Germinal center (tissue), 1 donor: ENCODE data around the gene LRP11.
"Not testable (repeated sequence)": the region's sequence is repeated elsewhere in the genome, so short reads cannot be mapped to it uniquely, and the experiment has no call there.

Source experiments
- DNase-seq: peaks from one replicate; pipeline ENCODE4 v3.0.0; 2012; ENCODE audit warnings: mixed read lengths, low spot score

The LRP11 gene, protein sequence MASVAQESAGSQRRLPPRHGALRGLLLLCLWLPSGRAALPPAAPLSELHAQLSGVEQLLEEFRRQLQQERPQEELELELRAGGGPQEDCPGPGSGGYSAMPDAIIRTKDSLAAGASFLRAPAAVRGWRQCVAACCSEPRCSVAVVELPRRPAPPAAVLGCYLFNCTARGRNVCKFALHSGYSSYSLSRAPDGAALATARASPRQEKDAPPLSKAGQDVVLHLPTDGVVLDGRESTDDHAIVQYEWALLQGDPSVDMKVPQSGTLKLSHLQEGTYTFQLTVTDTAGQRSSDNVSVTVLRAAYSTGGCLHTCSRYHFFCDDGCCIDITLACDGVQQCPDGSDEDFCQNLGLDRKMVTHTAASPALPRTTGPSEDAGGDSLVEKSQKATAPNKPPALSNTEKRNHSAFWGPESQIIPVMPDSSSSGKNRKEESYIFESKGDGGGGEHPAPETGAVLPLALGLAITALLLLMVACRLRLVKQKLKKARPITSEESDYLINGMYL

DNA sequence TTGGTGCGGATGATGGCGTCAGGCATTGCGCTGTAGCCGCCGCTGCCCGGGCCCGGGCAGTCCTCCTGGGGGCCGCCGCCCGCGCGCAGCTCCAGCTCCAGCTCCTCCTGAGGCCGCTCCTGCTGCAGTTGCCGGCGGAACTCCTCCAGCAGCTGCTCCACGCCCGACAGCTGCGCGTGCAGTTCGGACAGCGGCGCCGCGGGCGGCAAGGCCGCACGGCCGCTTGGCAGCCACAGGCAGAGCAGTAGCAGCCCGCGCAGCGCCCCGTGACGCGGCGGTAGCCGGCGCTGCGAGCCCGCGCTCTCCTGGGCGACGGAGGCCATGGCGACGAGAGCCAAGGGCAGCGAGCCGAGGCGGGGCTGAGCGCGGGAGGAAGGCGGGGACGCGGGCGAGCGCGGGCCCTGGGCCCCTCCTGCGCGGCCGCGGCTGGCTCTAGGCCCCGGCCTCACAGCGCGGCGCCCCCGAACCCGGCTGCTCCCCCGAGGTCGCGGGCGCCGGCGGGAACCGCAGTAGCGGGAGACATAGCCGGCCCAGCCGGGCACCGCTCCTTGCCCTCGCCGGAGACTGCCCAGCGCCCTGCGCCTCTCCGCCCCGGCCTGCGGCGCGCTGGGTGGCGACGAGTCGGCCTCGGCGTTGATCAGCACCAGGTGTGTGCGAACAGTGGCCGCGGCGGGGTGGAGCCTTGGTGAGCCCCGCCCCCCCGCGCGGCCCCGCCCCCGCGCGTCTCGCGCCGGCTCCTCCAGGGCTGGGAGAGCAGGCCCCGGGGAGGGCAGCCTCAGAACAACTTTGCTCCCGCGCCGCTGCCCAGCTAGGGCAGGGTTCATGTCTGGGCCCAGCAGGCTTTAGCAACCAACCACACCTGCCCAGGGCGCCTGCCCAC, at the start of gene LRP11:
LRP11 (minus strand) TSS at position 662 of the 880 bp plus-strand sequence; CDS start at position 323, 339 bp downstream.
- peak; percentile 95 for DNase-seq

DNA sequence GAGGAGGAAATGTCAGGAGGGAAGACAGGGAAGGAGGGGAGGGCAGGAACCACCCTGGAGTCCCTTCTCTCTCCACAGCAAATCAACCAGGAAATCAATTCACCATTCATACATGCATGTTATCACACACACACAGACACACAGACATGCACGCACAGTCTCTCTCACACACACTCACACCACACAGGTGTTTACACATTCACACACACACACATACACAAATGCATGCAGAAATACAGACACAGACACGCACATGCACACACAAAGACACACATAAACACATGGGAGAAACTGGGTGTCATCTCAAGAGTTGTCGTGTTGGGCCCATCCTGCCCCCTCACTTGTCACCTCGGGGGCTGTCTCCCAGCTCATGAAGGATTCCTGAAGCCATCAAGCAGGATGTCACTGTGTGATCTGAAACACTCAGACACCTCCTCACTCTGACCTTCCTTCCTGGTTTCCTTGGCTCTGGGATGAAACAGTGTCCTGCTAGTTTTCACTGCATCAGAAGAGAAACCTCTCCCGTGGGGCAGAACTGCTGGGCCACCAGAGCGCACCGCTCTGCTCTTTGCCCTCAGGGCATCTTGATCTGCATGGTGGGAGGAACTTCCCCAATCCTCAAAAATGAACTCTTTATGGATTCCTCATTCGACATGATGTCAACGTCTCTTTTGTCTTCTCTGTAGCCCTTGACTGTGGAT, 49.5 kb upstream of the LRP11 start:
- DNase-seq: no peak

DNA sequence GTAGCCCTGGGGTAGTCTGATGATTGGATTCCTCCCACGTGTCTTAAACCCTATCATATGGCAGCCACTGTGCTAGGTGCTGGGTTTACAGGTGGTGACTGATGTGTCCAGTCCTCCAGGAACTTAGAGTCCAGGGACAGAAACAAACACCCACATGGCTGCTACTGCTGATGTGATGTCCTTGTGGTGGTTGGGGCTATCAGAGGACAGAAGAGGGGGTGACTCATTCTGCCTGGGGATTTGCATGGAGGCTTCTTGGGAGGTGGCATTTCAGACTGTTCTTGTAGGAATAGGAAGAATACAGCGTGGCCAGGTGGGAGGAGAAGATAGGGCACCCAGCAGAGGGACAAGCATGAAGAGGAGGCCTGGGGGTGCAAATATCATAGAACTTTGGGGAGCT, 48.9 kb upstream of the LRP11 start:
- no peak for DNase-seq

DNA sequence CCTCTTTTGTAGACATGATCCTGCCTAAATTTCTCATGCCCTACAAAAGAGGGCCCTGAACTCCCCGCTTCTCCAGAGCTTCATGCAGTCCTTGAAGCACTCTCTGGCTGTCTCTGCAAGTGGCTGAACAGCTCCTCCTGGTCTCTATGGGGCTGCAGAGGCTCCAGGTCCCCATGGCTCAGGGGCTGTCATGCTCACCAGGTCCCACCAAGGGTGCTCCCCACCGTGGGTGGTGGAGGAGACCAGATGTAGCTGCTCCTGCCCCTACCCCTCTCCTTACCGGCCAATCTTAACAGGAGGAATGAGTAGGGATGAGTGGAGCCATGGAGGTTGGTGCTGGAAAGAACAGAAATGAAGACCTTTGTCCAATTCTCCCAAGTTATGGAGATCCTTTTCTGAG, 48.5 kb upstream of the LRP11 start:
- not testable (repeated sequence) for DNase-seq

DNA sequence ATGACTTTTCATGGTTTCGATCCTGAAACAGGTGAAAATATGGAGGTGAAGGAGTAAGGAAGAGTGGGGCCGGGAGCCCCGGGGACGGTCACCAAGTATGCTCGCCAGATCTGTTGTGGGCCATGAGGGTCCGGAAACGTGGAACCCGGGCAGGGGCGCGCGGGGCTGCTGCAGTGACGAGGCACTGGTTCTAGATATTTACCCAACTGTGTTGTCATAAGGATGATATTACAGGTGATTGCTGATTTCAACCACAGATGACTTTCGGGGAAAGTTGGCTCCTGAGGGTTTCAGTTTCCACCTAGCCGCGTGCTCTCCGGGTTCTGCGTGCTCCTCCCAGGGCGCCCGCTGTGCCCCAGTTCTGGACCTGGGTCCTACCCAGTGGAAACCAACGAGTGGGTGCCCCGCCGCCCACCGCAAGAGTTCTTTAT, 46.6 kb upstream of the LRP11 start:
- no peak for DNase-seq

DNA sequence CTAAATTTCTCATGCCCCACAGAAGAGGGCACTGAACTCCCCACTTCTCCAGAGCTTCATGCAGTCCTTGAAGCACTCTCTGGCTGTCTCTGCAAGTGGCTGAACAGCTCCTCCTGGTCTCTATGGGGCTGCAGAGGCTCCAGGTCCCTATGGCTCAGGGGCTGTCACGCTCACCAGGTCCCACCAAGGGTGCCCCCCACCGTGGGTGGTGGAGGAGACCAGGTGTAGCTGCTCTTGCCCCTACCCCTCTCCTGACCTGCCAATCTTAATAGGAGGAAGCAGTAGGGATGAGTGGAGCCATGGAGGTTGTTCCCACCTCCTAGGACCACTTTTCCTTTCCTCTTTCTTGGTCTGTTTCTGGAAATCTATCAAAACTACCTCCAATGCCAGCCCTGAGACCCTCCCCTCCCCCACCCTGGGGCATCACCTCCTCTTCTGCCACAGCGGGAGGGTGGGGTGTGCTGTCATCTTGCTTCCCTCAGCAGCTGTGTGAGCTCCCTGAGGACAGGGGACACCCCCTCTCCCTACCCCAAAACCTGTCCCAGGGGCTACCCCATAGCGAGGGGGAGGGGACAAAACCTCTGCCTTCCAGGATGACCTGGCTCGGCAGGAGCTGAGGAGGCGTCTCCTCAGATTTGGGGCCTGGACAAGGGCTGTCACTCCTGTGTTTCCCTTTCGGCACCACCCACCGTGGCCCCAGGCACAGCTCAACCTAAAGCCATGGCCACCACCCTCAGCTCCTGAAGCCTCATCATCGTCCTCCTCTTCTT, 45.7 kb upstream of the LRP11 start:
- DNase-seq: no peak

DNA sequence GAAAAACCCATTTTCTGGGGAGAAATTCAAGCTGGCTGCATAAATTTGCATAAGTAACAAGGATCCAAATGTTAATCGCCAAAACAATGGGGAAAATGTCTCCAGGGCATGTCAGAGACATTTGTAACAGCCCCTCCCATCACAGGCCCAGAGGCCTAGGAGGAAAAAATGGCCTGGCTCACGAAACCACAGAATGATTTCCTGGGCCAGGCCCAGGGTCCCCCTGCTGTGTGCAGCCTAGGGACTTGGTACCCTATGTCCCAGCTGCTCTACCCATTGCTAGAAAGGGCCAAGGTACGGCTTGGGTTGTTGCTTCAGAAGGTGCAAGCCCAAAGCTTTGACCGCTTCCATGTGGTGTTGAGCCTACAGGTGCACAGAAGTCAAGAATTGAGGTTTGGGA, 44.3 kb upstream of the LRP11 start:
- not testable (repeated sequence) for DNase-seq

DNA sequence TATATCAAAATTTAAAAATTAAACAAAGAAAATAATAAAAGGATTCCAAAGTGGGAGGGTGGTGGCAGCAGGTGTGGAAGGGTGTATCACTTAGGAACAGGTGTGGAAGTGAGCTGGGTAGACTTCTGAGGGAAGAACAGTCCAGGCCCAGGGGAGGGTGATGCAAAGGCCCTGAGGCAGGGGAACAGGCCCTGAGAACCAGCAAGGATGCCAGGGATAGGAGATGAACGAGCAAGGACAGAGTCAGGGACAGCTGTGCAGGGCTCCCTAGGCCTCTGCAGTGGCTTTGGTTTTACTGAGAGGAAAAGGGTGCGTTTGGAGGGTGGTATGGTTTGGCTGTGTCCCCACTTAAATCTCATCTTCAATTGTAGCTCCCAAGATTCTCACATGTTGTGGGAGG, 43.2 kb upstream of the LRP11 start:
- DNase-seq: no peak

DNA sequence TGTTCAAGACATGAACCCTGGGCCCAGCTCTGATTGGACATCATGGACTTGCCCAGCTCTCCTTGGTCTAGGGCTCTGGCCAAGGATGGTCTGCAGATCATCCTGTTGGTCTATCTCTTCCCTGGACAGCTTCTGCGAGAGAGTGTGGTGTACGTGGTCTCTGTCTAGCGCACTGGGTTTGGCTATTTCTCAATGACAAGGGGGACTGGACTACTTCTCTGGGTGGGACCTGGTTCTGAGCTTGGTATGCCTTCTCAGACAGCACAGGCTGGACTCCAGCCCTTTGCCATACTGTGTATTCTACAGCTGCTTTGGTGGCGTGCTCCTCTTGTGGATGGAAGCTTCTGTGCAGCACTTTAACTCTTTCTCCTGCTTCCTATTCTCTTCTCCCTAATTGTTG, 42.2 kb upstream of the LRP11 start:
- no peak for DNase-seq

DNA sequence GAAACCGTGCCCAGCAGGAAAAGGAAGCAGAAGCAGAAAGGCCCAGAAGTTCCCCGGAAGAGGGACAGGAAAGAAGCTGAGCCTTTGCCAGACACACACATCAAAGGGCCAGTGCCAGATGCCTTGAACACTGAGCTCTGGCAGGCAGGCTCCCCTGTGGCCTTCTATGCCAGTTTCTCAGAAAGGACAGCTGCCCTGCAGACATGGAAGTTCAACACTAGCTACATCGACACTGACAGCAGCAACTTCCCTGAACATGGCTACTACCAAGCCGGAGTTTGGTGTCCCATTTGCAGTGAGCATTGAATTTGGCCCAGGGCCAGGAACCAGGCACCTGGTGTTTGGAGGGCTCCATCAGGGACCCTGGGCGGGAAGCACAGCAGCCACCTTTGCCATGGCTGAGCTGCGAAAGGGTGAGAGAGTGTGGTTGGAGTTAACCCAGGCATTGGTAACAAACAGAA, 41.8 kb upstream of the LRP11 start:
- DNase-seq: no peak

DNA sequence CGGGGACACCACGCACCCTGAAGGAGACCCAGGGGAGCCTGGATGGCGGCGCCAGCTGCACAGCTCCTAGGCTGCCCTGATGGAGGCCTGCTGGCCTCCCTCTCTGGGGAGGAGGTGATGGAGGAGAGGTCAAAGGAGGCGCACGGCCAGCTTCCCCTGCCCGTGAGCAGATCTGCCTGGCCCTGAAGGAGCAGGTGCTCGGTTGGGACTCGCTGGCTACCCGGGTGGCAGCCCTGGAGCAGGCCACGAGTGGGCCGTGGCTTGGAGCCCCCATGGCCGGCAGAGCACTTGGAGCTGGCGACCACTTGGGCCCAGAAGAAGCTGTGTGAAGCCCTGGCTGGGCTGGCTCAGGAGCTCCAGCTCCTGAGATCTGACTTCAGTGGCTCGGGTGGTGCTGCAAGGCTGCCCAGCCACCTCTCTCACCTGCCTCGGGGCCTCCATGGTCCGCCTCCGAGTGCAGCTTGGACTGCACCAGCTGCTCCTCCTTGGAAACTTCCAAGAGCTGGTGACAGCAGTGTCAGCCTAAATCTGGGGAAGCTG, 41.3 kb upstream of the LRP11 start:
- DNase-seq: no peak

DNA sequence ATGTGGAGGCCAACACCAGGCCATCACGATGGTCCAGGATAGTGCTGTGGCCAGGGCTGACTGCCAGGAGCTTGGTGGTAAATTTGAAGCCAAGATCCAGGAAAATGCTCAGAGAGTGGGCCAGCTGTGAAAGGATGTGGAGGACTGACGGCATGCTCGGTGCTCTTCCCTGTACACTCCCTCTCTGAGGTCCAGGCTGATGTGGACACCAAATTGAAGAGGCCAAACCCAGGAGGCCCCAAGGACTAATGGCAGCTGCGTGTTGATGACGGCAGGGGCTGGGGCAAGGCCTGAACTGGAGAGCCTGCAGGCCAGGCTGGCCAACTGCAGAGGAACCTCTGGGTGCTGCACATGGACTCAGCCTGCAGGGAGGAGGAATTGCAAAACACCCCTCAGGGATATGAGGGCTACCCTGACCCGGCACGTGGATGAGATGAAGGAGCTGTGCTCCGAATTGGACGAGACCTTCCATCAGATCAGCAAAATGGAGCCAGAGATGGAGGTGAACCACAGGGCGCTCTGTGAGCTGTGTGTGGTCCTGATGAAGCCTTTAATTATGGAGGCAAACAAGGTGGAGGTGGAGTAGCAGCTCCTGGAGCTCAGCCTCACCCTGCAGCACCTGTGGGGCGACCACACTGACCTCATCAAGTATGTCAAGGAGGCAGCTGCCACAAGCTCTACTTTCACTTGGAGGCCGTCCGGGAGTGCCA, 40.7 kb upstream of the LRP11 start:
- no peak for DNase-seq

DNA sequence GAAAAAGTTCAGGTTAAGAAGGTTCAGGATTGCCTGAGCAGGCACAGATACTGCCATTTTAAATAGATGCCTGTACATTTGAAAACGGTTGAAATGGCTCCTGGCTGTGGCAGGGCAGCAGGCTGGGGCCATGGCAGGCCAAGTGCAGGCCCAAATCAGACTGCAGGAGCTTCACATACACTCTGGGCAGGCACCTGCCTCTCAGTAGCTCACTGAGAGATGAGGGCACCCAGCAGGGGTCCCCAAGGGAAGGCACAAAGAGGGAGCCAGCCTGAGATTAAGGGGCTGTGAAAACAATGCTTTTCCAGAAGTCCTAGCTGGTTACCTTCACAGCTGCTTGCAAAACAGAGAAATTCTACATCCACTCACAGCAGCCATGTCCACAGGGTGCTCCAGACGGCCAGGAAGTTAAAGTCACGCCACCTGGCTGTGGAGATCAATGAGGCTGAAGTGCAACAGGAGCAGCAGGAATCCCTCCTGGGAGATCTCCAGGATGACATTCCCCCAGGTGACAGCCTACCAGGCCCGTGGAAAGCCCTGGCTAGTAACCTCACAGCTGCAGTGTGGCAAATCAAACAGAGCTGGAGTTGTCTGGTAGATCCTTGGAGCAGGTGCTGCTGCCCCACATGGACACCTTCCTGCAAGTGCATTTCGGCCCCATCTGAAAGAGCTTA, 39.9 kb upstream of the LRP11 start:
- no peak for DNase-seq

DNA sequence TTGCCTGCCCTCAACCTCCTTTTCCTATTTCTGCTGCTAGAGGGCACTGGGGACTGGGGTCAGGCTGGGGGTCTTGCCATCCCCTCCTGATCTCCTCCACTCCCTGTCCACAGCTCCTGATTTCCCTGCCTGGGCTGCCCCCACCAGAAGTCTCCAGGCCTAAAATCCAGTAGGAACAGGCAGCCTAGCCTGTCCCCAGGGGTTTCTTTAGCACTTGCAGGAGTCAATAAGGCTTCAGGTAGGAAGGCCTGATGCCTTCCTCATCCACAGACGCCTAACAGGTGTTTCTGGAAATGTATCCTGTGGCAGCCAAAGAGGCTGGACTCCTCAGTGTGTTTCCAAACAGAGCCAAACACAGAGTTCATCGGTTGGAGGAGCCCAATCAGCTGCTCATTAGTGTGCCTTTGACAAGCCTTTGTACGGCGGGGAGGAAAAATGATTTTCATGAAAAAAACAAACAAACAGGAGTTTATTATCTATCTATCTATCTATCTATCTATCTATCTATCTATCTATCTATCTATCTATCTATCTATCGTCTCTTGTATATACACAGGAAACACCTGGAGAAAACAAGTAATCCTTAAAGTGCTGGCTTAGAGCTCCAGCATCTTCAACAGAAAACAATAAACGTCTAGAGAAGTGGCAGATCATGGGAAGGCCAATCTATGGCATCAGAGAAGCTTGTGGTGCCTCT, 37.4 kb upstream of the LRP11 start:
- DNase-seq: no peak

DNA sequence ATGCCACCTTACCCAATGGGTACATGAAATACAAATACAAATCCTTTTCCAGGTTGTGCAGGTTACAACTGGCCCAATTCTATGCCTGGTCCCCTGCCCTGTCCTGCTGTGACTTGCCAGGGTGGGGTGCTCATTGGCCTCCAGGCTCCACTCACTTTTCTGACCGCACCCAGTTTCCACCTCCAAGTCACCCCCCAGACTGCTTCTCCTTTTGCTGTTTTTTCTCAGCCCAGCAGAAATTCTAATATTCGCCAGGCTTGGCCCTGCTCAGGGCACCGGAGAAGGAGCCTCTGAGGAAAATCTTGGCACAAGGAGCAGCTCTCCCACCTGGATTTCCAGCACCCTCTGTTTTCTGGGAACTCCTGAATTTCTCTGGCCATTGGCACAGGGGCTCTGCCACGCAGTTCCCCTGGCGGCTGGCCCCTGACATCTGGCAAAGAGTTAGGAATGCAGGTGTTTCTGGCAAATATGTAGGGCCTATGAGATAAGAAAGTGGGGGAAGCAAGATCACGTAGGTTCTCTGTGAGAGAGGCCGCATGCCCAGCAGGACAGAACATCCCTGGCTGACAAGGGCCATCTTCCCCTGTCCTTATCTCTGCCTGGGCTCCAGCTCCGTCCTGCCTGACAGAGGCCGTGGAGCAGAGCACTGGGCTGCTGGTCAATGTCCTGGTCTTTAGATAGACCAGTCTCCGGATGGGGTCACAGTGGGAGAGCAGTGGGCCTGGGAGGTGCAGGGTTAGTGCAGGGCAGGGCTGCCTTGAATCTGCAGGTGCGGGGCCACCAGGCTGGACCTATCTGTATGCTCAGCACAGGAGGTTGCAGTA, 36.7 kb upstream of the LRP11 start:
- DNase-seq: no peak

DNA sequence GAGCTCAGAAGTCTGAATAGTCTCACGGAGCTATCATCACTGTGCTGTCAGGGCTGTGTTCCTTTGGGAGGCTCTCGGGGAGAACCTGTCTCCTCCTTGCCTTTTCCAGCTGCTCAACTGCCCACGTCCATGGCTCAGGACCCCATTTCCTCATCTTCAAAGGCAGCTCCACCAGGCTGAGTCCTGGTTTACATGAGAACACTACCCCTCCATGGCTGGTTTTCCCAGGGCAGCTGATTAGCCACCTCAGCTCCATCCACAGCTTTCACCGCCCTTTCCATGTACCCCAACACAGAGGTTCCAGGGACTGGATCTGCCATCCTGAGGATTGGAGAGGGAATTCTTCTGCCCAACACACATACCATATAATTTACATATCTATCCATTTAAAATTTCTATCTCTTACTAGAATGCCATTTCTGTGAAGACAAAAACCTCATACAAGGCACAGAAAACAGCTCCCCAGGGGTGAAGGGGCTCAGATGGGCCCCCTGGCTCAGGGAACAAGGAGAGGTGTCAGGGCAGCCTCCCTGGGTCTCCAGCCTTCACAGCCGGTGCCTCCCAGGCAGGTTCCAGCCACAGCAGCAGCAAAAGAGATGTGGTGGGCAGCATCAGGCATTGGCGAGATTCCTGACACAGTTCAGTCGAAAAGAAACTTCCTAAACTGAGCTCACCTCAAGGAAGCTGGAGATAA, 35.9 kb upstream of the LRP11 start:
- no peak for DNase-seq

DNA sequence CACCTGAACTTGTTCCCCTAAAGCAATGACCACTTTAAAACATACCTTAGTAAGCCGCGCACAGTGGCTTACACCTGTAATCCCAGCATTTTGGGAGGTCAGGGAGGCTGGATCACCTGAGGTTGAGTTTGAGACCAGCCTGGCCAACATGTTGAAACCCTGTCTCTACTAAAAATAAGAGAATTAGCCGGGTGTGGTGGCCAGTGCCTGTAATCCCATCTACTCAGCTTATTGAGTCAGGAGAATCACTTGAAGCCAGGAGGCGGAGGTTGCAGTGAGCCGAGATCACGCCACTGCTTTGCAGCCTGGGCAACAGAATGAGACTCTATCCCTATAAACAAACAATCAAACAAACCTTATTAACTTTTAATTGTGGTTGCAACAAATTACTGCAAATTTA, 35.3 kb upstream of the LRP11 start:
- DNase-seq: no peak

DNA sequence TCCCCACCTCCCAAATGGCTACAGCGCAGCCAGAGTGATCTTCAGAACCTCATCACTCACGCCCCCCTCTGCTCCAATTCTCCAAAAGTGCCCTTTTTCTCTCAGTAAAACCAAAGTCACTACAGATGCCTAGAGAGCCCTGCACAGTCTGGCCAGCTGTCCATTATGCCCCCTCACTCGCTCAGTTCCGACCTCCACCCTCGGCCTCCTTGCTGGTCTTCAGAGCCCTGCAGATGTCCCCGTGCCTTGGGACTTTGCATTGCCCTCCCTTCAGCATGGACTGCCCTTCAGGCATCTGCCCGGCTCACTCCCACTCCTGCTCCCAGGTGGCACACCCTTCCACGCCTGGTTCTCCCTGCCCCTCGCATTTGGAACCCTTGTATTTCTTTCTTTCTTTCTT, 34.8 kb upstream of the LRP11 start:
- DNase-seq: no peak
